Large intestine (tissue), 3 donors: ENCODE data around the gene UCP3. TPM values are rescaled to one million over a fixed set of nuclear protein-coding genes. Genes with fewer than 3 reads are reported as not detected.

ENCODE experiments used
- DNase-seq, 2 donors: peaks; one replicate each; pipeline versions ENCODE4 v3.0.0 to v3.0.0-alpha.2; 2013
- H3K27ac ChIP-seq: one replicate; pipeline ENCODE4 v1.5.1; 2013; ENCODE audit warnings: low read length
- H3K27me3 ChIP-seq: 2 replicates; pipeline ENCODE4 v1.6.1; 2013; ENCODE audit warnings: low read length; ENCODE audit not compliant: control insufficient read depth, insufficient read depth
- H3K36me3 ChIP-seq: 2 replicates; pipeline ENCODE4 v1.6.1; 2013; ENCODE audit warnings: low read length; ENCODE audit not compliant: control insufficient read depth, insufficient read depth
- H3K4me1 ChIP-seq: one replicate; pipeline ENCODE4 v1.6.1; 2013; ENCODE audit warnings: low read length; ENCODE audit not compliant: control insufficient read depth, insufficient read depth
- H3K4me3 ChIP-seq: one replicate; pipeline ENCODE4 v1.5.1; 2013; ENCODE audit warnings: low read length
- H3K9me3 ChIP-seq: one replicate; pipeline ENCODE4 v1.6.1; 2013; ENCODE audit warnings: mild to moderate bottlenecking, low read depth, low read length, moderate library complexity; ENCODE audit not compliant: control insufficient read depth
- WGBS: methylation state at CpG from one replicate; pipeline ENCODE4 v1.1.5; 2013; ENCODE audit warnings: low lambda C conversion rate; ENCODE audit not compliant: insufficient coverage; 5-methylcytosine and 5-hydroxymethylcytosine counted together
- polyA plus RNA-seq: library from polyadenylated mRNA; unstranded; fragments of 120-200 nt; gene quantifications from one replicate; pipeline ENCODE4 v1.2.1, GENCODE V29; 2013

UCP3 gene
- polyA plus RNA-seq, 1 donor = 2.3 TPM

- Histone ChIP-seq H3K36me3 (no peaks in the 10 kb centered on the region), H3K9me3 (peaks cover 5% of the 10 kb centered on the region), H3K27ac (no peak within 1 kb of the TSS), H3K4me3 (no peak within 1 kb of the TSS), H3K27me3 (no peaks in the 10 kb centered on the region), H3K4me1 (no peaks in the 10 kb centered on the region)
- no peak for DNase-seq
- no CpG with 5 or more reads among the region's 12 CpGs for WGBS
These were observed 57.8 kb downstream of the UCP3 start, which contains the start of gene DNAJB13 for GRCh38 chr11:73950869-73951710. Gene DNAJB13, plus strand, starts transcription at chr11:73951026. Its CDS starts 44 bp downstream, at chr11:73951070.

Other genes starting within 250 kb of the UCP3 start
- gene RAB6A, start 248.0 kb downstream of the UCP3 start, polyA plus RNA-seq = 111 TPM
- 49.2 TPM for gene MRPL48, start 221.2 kb downstream of the UCP3 start, polyA plus RNA-seq
- 84.9 TPM for gene COA4, start 132.2 kb downstream of the UCP3 start, polyA plus RNA-seq
- gene PAAF1, start 132.1 kb downstream of the UCP3 start, polyA plus RNA-seq = 30.7 TPM
- 0.22 TPM for gene DNAJB13, start 58.1 kb downstream of the UCP3 start, polyA plus RNA-seq
- gene UCP2, start 26.2 kb downstream of the UCP3 start, polyA plus RNA-seq = 47.7 TPM
- 12.3 TPM for gene C2CD3, start 161.9 kb upstream of the UCP3 start, polyA plus RNA-seq
- 27.8 TPM for gene PPME1, start 162.2 kb upstream of the UCP3 start, polyA plus RNA-seq